Type B pancreatic cell (in vitro differentiated cells): ENCODE measurements around the gene ACAP2. TPM values are rescaled to one million over a fixed set of nuclear protein-coding genes. Genes with fewer than 3 reads are reported as not detected.

Source experiments
- DNase-seq: peaks from one replicate; pipeline ENCODE4 v3.0.0; 2021; ENCODE audit warnings: mixed read lengths; ENCODE audit not compliant: unreplicated experiment; ENCODE audit errors: extremely low spot score
- H3K27ac Mint-ChIP-seq: 2 replicates; pipeline ENCODE4 v1.8.0; 2021; ENCODE audit warnings: mild to moderate bottlenecking, mixed read lengths
- H3K27me3 Mint-ChIP-seq: 2 replicates; pipeline ENCODE4 v1.8.0; 2021; ENCODE audit warnings: mixed read lengths
- H3K36me3 Mint-ChIP-seq: 2 replicates; pipeline ENCODE4 v1.8.0; 2021; ENCODE audit warnings: mixed read lengths
- H3K4me1 Mint-ChIP-seq: one replicate; pipeline ENCODE4 v1.8.0; 2021; ENCODE audit warnings: mixed read lengths; ENCODE audit not compliant: unreplicated experiment
- H3K4me3 Mint-ChIP-seq: 2 replicates; pipeline ENCODE4 v1.8.0; 2021; ENCODE audit warnings: mild to moderate bottlenecking, mixed read lengths
- H3K9me3 Mint-ChIP-seq: 2 replicates; pipeline ENCODE4 v1.8.0; 2021; ENCODE audit warnings: mixed read lengths
- CTCF ChIP-seq: fragments of 200-600 bp; sonication (generic); conservative IDR thresholded peaks from 2 replicates; pipeline ENCODE4 v1.5.0; 2021; ENCODE audit warnings: antibody characterized with exemption, mild to moderate bottlenecking
- total RNA-seq: library from RNA; stranded (reverse); gene quantifications from 2 replicates; pipeline ENCODE4 v1.2.1, GENCODE V29; 2021; ENCODE audit warnings: low replicate concordance

ACAP2 gene
- total RNA-seq, 1 donor from 2014 or later: 36.6 TPM

DNA sequence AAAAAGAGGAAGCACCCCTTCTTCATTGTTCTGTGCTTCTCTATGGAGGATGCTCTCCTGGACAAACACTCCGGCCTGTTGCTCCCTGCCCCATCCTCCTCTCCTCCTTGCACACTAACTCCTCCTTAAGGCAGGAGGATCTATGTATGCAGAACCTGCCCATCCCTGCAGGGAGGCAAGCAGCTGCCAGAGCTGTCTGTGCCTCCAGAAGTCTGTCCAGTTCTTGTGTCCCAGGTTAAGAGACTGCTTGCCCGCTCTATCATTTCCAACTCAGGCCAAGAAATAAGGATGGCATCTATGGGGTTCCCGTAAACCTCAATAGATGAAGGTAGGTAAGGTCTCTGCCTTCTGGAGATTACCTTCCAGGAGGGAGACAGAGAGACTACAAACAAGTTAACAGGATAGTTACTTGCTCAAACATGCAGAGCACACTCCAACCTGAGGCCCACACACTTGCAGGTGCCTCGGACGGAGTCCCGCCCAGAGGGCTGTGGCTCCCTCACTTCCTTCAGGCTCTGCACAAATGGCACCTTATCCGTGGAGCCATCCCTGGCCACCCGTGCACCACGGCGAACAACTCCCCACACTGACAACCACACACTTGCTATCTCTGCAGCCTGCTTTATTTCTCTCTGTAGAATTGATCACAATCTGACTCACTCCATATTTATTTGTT, 178.8 kb downstream of the ACAP2 start:
- TF ChIP-seq CTCF: no peak
- Mint-ChIP-seq H3K4me1 (peaks cover 26% of the 10 kb centered on the region), H3K9me3 (no peaks in the 10 kb centered on the region)

DNA sequence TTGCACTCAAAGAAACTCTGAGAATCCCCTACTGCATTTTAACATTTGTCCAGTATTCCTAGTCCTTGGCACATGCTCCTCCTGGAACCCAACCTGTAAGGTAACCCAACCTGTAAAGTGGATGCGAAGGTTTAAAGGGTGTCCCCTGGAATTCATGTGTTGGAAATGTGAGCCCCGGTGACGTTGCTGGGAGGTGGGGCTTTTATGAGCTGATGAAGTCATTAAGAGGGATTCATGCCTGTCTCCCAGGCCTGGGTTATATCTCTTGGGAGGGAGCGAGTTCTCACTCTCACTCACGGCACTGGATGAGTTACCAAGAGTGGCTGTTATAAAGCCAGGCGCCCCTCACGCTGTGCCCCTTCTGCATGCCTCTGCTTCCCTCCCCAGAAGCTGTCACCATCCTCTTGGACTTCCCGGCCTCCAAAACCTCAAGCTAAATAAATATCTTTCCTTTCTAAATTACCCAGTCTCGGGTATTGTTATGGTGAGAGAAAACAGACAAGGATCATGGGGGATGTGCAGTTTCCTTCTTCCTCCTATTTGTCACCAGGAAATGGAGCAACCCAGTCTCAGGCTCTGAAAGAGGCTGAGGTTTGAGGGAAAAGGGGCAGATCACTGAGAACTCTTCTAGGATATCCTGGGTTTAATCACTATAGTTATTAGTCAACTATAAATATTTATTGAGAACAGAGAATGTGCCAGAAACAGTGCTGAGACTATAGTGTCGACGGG, 179.5 kb downstream of the ACAP2 start:
- TF ChIP-seq CTCF: no peak
- peaks cover 24% of the 10 kb centered on the region for H3K4me1 Mint-ChIP-seq
- peaks cover 10% of the 10 kb centered on the region for H3K36me3 Mint-ChIP-seq
- no peak overlapping the region for H3K27ac Mint-ChIP-seq
- H3K9me3 Mint-ChIP-seq: no peaks in the 10 kb centered on the region
- DNase-seq: peak; percentile 58
- no peak overlapping the region for H3K4me3 Mint-ChIP-seq
- no peaks in the 10 kb centered on the region for H3K27me3 Mint-ChIP-seq

More for the DNA sequence above, 178.8 kb downstream of the ACAP2 start:
- H3K4me3 Mint-ChIP-seq: no peak overlapping the region
- no peaks in the 10 kb centered on the region for H3K27me3 Mint-ChIP-seq
- no peak for DNase-seq
- peaks cover 14% of the 10 kb centered on the region for H3K36me3 Mint-ChIP-seq
- H3K27ac Mint-ChIP-seq: no peak overlapping the region

GRCh38 chr3:195261925-195262324, 180.9 kb downstream of the ACAP2 start:
- Mint-ChIP-seq H3K27ac (no peak overlapping the region), H3K9me3 (no peaks in the 10 kb centered on the region), H3K36me3 (peaks cover 3% of the 10 kb centered on the region), H3K4me1 (peaks cover 22% of the 10 kb centered on the region), H3K4me3 (no peak overlapping the region), H3K27me3 (no peaks in the 10 kb centered on the region)
- DNase-seq: no peak
- TF ChIP-seq CTCF: no peak

DNA sequence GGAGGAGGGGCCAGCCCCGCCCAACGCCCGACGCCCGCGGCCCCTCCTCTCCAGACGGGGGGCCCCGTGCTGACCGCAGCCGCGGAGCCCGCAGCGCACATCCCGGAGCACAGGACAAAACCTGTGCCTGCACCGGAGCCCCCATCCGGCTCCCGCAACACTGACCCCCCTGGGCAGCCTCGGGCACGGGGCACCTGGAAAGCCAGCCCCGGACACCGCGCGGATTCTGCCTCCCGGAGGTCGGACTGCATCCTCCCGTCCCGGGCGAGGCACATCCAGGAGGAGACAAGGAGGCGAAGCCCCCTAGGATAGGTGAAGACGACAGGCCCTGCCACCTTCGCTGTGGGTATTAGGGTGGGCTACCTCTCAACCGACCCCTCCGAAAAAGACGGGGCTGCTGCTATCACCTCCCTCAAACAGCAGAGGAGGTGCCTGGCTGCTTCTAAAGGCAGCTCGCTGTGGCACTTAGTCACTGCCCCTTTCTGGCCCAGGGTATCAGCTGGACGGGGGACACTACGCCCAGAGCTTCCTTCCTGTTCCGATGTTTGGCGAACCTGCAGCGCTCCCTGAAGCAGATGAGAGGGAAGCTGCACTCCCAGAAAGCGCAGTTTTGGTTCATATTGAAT, 182.4 kb downstream of the ACAP2 start:
- Mint-ChIP-seq H3K27ac (peak overlapping the region; percentile 66), H3K4me3 (peak overlapping the region; percentile 84), H3K36me3 (peaks cover 3% of the 10 kb centered on the region), H3K9me3 (no peaks in the 10 kb centered on the region), H3K27me3 (no peaks in the 10 kb centered on the region), H3K4me1 (peaks cover 26% of the 10 kb centered on the region)
- TF ChIP-seq CTCF: peak; percentile 21
- DNase-seq: no peak

DNA sequence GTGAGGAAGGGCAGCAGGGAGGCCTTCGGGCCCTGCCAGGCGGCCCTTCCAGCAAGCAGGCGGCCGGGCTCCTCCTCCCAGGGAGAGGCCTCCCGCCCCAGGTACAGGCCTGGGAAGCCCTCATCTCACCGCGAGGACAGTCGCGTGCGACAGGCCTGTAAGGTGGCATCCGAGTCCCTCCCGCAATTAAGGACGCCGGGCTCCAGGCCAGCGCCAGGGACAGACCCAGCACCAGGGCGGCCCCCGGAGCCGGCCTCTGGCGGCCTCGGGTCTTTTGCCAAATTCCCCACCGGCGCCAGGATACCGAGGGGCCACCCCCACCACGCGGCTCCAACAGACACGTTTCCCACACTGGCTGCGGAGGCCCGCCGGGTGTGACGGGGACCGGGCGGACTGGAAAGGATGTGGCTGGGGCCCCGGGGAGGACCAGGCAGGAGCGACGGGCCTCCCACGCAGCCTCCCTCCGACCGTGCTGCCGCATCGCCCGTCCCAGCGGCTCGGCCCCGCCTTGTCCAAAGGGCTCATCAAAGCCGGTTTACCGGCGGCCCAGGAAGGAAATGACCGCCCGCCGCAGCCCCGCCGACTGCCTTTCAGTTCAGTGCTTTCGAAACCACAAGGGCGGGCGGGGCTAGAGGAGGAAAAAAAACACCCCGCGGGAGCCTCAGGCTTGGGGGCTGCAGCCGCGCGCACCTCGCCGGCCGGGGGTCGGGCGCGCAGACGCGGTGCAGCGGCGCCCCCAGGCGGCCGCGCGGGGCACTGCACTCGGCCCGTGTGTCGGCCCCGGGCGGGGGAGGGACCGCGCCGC, 183.1 kb downstream of the ACAP2 start:
- peaks cover 30% of the 10 kb centered on the region for H3K4me1 Mint-ChIP-seq
- H3K36me3 Mint-ChIP-seq: peaks cover 3% of the 10 kb centered on the region
- peak; percentile 86 for TF ChIP-seq CTCF
- H3K27ac Mint-ChIP-seq: no peak overlapping the region
- peak; percentile 94 for DNase-seq
- peak overlapping the region; percentile 80 for H3K4me3 Mint-ChIP-seq
- no peaks in the 10 kb centered on the region for H3K27me3 Mint-ChIP-seq
- no peaks in the 10 kb centered on the region for H3K9me3 Mint-ChIP-seq
